Left ventricle myocardium inferior (tissue), 1 donor: Measurements from ENCODE around the gene TMEM234. TPM values are rescaled to one million over a fixed set of nuclear protein-coding genes. Genes with fewer than 3 reads are reported as not detected.

Experiments used
- DNase-seq: peaks from one replicate; pipeline ENCODE4 v3.0.0-alpha.2; 2020
- H3K27ac ChIP-seq: fragments of 200-600 bp; replicated peaks from 2 replicates; pipeline ENCODE4 v1.8.0; 2021
- H3K27me3 ChIP-seq: fragments of 200-600 bp; 2 replicates; pipeline ENCODE4 v1.8.0; 2021; ENCODE audit warnings: low read depth
- H3K36me3 ChIP-seq: fragments of 200-600 bp; 2 replicates; pipeline ENCODE4 v1.8.0; 2021
- H3K4me1 ChIP-seq: fragments of 200-600 bp; 2 replicates; pipeline ENCODE4 v1.8.0; 2021
- H3K4me3 ChIP-seq: fragments of 200-600 bp; 2 replicates; pipeline ENCODE4 v1.8.0; 2021; ENCODE audit warnings: mild to moderate bottlenecking, moderate library complexity
- H3K9me3 ChIP-seq: fragments of 200-600 bp; replicated peaks from 2 replicates; pipeline ENCODE4 v1.8.0; 2021
- CTCF ChIP-seq: fragments of 200-600 bp; IDR thresholded peaks from 2 replicates; pipeline ENCODE4 v1.8.0; 2021; ENCODE audit warnings: antibody characterized with exemption, mild to moderate bottlenecking, borderline replicate concordance
- intact Hi-C: fragments of 100-400 bp; cut with micrococcal nuclease; formaldehyde crosslinking; loops from one replicate; pipeline ENCODE4 v1.11.0; 2022
- total RNA-seq: library from RNA; stranded (reverse); fragmentation: NEBNext Ultra II Directional; extraction: Animal tissue kit (Norgen Biotek cat#: 25700); gene quantifications from one replicate; pipeline ENCODE4 v1.2.1, GENCODE V29; 2021
- donor health status: DM: no; HTN: yes; CAD: no; lungs with severe emphysema.

The TMEM234 gene
- total RNA-seq, 1 donor from 2014 or later: 10.9 TPM

GRCh38 chr1:32247983-32248889 lies 26.1 kb upstream of the TMEM234 start:
- no peaks in the 10 kb centered on the region for H3K9me3 ChIP-seq
- peak; percentile 86 for TF ChIP-seq CTCF
- peaks cover 83% of the 10 kb centered on the region for H3K4me1 ChIP-seq
- intact Hi-C loops: no loop called here
- H3K4me3 ChIP-seq: peak overlapping the region; percentile 42
- peak overlapping the region; percentile 88 for H3K27ac ChIP-seq
- H3K36me3 ChIP-seq: no peaks in the 10 kb centered on the region
- no peaks in the 10 kb centered on the region for H3K27me3 ChIP-seq
- peak; percentile 84 for DNase-seq

DNA sequence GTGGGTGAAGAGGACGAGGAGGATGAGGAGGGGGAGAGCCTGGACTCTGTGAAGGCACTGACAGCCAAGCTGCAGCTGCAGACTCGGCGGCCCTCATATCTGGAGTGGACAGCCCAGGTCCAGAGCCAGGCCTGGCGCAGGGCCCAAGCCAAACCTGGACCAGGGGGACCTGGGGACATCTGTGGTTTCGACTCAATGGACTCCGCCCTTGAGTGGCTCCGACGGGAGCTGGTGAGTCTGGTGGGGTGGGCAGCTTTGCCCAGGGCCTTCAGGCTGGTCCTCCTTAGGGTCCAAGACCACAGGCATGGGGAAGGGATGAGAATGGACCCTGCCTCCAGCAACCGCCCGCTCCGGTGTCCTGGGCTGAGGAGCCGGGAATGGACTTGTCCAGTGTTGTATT lies 25.3 kb upstream of the TMEM234 start:
- peak; percentile 23 for DNase-seq
- no peaks in the 10 kb centered on the region for H3K36me3 ChIP-seq
- no peaks in the 10 kb centered on the region for H3K9me3 ChIP-seq
- H3K4me1 ChIP-seq: peaks cover 84% of the 10 kb centered on the region
- peak overlapping the region; percentile 88 for H3K27ac ChIP-seq
- TF ChIP-seq CTCF: no peak
- H3K4me3 ChIP-seq: peak overlapping the region; percentile 42
- intact Hi-C loops: no loop called here
- no peaks in the 10 kb centered on the region for H3K27me3 ChIP-seq

DNA sequence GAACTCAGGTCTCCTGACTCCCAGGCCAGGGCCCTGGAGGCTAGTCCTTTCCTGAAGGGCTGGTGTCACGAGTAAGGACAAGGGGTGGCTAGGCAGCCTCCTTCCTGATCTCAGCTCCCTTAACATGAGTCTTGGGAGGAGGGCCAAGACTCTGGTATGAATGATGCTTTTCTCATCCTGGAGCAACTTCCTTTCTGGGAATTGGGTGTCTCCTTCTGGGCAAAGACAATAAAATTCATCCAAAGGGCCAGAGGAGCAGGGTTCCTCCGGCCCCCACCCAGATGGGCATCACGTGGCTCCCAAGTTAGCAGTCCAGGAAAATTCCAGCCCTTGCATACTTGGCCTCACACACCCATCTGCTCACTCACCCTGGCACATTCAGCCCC lies 24.7 kb upstream of the TMEM234 start, which contains the start of gene FAM167B:
Gene FAM167B, plus strand, starts transcription at position 335 of the 386 bp plus-strand sequence. CDS start 200 bp downstream, outside the sequence.
- DNase-seq: peak; percentile 41
- intact Hi-C loops: no loop called here
- Histone ChIP-seq H3K36me3 (no peaks in the 10 kb centered on the region), H3K9me3 (no peaks in the 10 kb centered on the region), H3K27me3 (no peaks in the 10 kb centered on the region), H3K4me1 (peaks cover 84% of the 10 kb centered on the region), H3K4me3 (peak within 1 kb of the TSS; percentile 42), H3K27ac (peak within 1 kb of the TSS; percentile 88)
- TF ChIP-seq CTCF: no peak

GRCh38 chr1:32242341-32242851 lies 20.2 kb upstream of the TMEM234 start:
- Histone ChIP-seq H3K4me3 (peak overlapping the region; percentile 79), H3K4me1 (peaks cover 64% of the 10 kb centered on the region), H3K9me3 (no peaks in the 10 kb centered on the region), H3K27ac (peak overlapping the region; percentile 89), H3K27me3 (no peaks in the 10 kb centered on the region), H3K36me3 (no peaks in the 10 kb centered on the region)
- TF ChIP-seq CTCF: no peak
- intact Hi-C loops: no loop called here
- peak; percentile 59 for DNase-seq

- Histone ChIP-seq H3K4me1 (peaks cover 51% of the 10 kb centered on the region), H3K27me3 (no peaks in the 10 kb centered on the region), H3K27ac (peak overlapping the region; percentile 89), H3K9me3 (no peaks in the 10 kb centered on the region), H3K4me3 (peak overlapping the region; percentile 79), H3K36me3 (no peaks in the 10 kb centered on the region)
- peak; percentile 65 for DNase-seq
- intact Hi-C loops: no loop called here
- TF ChIP-seq CTCF: no peak
Measured at GRCh38 chr1:32241001-32241763, 19.0 kb upstream of the TMEM234 start.
